Memory B cell (primary cell): ENCODE data around the gene TOP3B.

Experiments used
- ATAC-seq: fragments of 150-1000 bp; cut with Tn5 transposase; 2 replicates; pipeline ENCODE4 v1.10.0; 2021; ENCODE audit warnings: low read depth, mild to moderate bottlenecking, moderate library complexity
- DNase-seq, 2 donors: peaks; one replicate each; pipeline ENCODE4 v3.0.0; 2022; ENCODE audit warnings: low spot score in 2 of 2
- H3K27ac Mint-ChIP-seq: one replicate; pipeline ENCODE4 v1.8.0; 2022; ENCODE audit warnings: mild to moderate bottlenecking, moderate library complexity, mixed read lengths
- H3K27me3 Mint-ChIP-seq: one replicate; pipeline ENCODE4 v1.8.0; 2022; ENCODE audit warnings: mixed read lengths
- H3K36me3 Mint-ChIP-seq: one replicate; pipeline ENCODE4 v1.8.0; 2022; ENCODE audit warnings: mild to moderate bottlenecking, mixed read lengths
- H3K4me1 Mint-ChIP-seq: one replicate; pipeline ENCODE4 v1.8.0; 2022; ENCODE audit warnings: mixed read lengths
- H3K4me3 Mint-ChIP-seq: one replicate; pipeline ENCODE4 v1.8.0; 2022; ENCODE audit warnings: mild to moderate bottlenecking, moderate library complexity, mixed read lengths
- H3K9me3 Mint-ChIP-seq: one replicate; pipeline ENCODE4 v1.8.0; 2022; ENCODE audit warnings: mixed read lengths

TOP3B gene

DNA sequence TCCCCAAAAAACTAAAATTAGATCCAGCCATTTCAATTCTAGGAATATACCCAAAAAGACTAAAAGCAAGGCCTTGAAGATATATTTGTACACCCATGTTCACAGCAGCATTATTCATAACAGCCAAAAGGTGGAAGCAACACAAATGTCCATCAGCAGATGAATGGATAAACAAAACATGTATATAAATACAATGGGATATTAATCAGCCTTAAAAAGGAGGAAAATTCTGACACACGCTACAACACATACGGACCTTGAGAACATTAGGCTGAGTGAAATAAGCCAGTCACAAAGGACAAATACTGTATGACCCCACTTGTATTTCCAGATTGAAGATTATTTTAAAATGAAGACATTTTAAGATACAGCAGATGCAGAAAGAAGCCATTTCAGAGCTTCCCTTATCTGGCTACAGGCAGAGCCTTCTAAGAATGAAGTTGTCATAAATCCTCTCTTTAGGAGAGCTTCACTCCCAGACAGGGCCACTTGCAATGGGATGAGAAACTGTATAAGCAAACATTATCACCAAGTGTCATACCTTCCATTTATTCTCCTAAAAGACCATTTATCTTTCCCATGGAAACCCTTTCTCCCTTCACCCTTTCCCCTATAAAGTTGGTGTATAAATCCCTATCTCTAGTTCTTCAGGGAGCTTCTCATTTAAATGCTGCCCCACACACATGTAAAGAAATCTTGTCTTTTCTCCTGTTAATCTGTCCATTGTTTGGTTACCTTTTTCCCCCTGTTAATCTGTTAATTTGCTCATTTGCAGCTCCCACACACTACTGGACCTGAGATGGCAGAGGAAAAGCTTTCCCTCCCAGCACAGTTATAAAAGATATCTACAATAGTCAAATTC lies 19.3 kb upstream of the TOP3B start:
- Mint-ChIP-seq H3K27ac (no peak overlapping the region), H3K4me1 (peaks cover 2% of the 10 kb centered on the region), H3K27me3 (no peaks in the 10 kb centered on the region), H3K9me3 (no peaks in the 10 kb centered on the region), H3K4me3 (no peak overlapping the region), H3K36me3 (no peaks in the 10 kb centered on the region)
- DNase-seq (no peak), ATAC-seq (no peak)

DNA sequence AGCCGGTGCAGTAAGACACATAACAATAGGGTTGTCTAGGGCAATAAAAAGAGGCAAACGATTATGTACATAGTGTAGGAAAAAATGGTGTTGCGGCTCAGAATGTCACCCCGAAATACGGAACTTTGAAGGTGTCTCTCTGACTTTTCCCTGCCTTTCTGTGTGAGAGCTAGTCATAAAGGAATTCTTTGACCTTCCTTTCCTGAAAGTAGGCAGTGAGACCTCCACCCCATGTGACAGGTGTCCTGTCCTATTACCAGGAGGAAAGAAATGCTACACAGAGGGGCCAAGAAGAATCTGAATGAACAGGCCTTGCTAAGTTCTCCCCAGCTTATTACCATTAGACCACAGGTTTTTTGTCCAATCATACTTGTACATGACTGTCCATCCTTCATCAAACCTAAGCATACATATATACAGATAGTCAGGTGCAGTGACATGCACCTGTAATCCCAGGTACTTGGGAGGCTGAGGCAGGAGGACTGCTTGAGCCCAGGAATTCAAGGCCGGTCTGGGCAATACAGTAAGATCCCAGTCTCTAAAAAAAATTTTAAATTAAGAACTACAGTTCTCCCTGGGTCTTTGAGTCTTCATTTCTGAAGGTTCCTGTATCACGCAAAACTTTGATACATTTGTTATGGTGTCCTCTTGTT lies 16.1 kb upstream of the TOP3B start:
- Mint-ChIP-seq H3K9me3 (no peaks in the 10 kb centered on the region), H3K27ac (no peak overlapping the region), H3K27me3 (no peaks in the 10 kb centered on the region), H3K36me3 (peaks cover 3% of the 10 kb centered on the region), H3K4me1 (no peaks in the 10 kb centered on the region), H3K4me3 (no peak overlapping the region)
- DNase-seq (no peak), ATAC-seq (no peak)

DNA sequence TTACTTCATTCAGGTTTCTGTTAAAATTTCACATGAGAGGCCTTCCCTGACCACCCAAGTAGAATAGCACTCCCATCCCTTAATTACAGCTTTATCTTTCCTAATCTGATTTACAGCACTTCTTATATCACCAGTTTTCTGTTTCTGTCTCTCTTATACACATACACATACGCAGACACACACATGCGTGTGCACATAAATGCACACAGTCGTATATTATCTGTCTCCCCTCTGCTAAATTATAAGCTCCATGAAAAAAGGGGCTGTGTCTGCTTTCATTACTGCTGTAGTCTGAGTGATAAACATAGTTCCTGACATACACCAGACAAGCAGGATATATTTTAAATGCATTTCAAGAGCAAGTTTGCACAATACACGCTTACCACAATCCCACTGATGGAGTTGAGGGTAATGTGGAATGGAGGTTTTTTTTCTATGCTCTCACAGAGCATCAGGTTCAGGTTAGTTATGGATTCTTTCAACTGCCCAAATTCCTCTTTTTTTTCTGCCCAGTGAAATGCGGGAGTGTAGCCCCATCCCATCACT lies 13.7 kb upstream of the TOP3B start:
- no peak for ATAC-seq
- H3K27ac Mint-ChIP-seq, result no peak overlapping the region
- no peaks in the 10 kb centered on the region for H3K9me3 Mint-ChIP-seq
- H3K27me3 Mint-ChIP-seq, result no peaks in the 10 kb centered on the region
- peaks cover 3% of the 10 kb centered on the region for H3K36me3 Mint-ChIP-seq
- DNase-seq, result no peak
- H3K4me3 Mint-ChIP-seq, result no peak overlapping the region
- no peaks in the 10 kb centered on the region for H3K4me1 Mint-ChIP-seq

DNA sequence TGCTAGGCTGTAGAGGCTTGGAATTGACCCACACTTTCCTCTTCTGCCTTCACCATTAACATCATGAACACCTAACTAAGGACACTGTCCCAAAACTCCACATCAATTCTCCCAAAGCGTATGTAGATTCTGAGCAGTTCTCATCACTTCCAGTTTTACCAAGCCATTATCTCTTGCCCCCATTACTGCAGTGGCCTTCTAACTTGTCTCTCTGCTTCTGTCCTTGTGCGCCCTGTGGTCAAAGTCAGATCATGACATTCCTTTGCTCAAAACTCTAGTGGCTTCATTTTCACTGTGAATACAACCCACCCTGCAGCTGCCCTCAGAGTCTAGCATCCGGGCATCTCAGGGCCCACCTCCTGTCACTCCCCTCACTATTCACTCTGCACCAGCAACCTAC lies 13.1 kb upstream of the TOP3B start:
- ATAC-seq, result no peak
- H3K27ac Mint-ChIP-seq, result no peak overlapping the region
- H3K4me3 Mint-ChIP-seq, result no peak overlapping the region
- H3K9me3 Mint-ChIP-seq, result no peaks in the 10 kb centered on the region
- peaks cover 5% of the 10 kb centered on the region for H3K36me3 Mint-ChIP-seq
- no peaks in the 10 kb centered on the region for H3K4me1 Mint-ChIP-seq
- DNase-seq, result no peak
- H3K27me3 Mint-ChIP-seq, result no peaks in the 10 kb centered on the region

DNA sequence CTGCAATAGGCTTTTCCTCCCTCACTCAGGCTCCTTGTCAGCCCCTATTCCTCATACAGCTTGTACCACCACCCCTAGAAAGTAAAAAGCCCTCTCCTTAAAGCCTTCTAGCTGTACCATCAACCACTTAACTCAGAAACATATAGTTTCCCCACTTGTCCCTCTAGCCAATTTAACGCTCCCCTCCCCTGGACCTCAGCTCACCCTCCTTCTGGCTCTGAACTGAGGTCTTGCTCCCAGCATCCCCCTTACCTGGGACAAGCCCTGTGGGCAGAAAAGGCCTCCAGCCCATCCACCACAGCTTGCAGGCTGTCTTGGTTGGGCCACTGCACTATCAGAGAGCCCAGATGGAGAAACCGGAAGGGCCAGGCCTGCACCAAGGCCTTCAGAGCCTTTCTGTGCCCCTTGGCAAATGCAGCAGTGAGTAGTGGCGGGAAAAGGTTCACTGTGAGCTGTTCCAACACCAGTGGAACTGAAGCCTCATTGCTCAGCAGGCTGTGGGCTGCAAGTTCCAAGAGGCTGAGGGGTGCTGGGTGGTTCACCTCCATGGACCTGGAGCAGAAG lies 12.4 kb upstream of the TOP3B start:
- Mint-ChIP-seq H3K36me3 (peaks cover 7% of the 10 kb centered on the region), H3K9me3 (no peaks in the 10 kb centered on the region), H3K4me3 (no peak overlapping the region), H3K27me3 (no peaks in the 10 kb centered on the region), H3K27ac (no peak overlapping the region), H3K4me1 (no peaks in the 10 kb centered on the region)
- DNase-seq, result no peak
- no peak for ATAC-seq

DNA sequence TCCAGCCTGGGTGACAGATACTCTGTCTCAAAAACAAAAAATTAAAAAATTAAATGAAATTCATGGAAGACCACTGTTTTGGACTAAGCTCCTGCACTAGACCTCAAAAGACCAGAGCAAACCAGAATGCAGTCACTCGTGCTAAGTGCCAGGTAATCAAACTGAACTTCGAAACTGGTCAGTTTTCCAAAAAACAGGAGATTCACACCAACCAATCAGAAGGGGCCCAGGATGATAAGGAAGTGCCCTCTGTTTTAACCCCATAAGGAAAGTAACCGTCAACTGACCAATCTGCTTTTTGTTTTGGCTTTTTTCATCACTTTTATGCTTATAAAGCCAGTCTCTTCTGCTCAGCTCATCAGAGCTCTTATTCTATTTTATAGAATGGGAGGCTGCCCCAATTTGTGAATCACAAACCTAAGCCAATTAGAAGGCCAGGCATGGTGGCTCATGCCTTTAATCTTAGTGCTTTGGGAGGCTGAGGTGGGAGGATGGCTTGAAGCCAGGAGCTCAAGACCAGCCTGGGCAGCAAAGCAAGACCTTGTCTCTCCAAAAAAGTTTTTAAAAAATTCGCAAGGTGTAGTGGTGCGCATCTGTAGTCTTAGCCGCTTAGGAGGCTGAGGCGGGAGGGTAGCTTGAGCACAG lies 10.1 kb upstream of the TOP3B start:
- ATAC-seq (no peak), DNase-seq (no peak)
- Mint-ChIP-seq H3K9me3 (no peaks in the 10 kb centered on the region), H3K27me3 (no peaks in the 10 kb centered on the region), H3K27ac (no peak overlapping the region), H3K4me3 (no peak overlapping the region), H3K4me1 (no peaks in the 10 kb centered on the region), H3K36me3 (peaks cover 7% of the 10 kb centered on the region)

DNA sequence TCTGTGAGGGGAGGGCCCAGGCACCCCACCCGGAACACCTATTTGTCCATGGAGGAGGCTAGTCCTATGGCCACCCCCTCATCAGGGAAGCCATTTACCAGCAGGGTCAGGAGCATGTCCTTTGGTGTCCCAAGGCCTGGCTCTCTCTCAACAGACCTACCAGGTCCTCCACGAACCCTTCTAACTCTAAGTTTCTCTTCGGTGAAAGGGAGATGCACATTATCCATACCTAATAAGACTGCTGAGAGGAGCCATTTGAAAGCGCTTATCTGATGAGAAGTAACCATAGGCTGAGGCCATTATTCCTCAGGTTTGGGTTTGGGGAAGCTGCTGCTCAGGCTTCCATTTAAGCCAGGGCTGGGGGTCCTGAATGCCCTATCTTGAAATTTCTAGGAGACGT lies 9.2 kb upstream of the TOP3B start:
- Mint-ChIP-seq H3K9me3 (no peaks in the 10 kb centered on the region), H3K4me1 (no peaks in the 10 kb centered on the region), H3K27me3 (no peaks in the 10 kb centered on the region), H3K4me3 (no peak overlapping the region), H3K27ac (no peak overlapping the region), H3K36me3 (peaks cover 7% of the 10 kb centered on the region)
- DNase-seq (no peak), ATAC-seq (no peak)

DNA sequence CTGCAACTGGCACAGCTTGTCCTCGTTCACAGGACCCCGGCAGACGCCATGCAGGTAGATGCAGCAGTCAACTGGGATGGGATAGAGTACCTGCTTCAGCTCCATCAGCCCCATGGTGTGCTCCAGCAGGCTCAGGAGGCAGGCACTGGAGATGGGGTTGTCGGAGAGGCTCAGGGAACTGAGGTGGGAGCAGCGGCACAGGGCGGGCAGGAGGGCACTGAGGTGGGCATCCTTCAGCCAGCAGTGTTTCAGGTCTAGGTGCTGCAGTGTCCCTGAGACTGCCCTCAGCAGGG lies 8.7 kb upstream of the TOP3B start:
- Mint-ChIP-seq H3K36me3 (peaks cover 7% of the 10 kb centered on the region), H3K4me3 (no peak overlapping the region), H3K9me3 (no peaks in the 10 kb centered on the region), H3K4me1 (no peaks in the 10 kb centered on the region), H3K27me3 (no peaks in the 10 kb centered on the region), H3K27ac (no peak overlapping the region)
- DNase-seq (no peak), ATAC-seq (no peak)

DNA sequence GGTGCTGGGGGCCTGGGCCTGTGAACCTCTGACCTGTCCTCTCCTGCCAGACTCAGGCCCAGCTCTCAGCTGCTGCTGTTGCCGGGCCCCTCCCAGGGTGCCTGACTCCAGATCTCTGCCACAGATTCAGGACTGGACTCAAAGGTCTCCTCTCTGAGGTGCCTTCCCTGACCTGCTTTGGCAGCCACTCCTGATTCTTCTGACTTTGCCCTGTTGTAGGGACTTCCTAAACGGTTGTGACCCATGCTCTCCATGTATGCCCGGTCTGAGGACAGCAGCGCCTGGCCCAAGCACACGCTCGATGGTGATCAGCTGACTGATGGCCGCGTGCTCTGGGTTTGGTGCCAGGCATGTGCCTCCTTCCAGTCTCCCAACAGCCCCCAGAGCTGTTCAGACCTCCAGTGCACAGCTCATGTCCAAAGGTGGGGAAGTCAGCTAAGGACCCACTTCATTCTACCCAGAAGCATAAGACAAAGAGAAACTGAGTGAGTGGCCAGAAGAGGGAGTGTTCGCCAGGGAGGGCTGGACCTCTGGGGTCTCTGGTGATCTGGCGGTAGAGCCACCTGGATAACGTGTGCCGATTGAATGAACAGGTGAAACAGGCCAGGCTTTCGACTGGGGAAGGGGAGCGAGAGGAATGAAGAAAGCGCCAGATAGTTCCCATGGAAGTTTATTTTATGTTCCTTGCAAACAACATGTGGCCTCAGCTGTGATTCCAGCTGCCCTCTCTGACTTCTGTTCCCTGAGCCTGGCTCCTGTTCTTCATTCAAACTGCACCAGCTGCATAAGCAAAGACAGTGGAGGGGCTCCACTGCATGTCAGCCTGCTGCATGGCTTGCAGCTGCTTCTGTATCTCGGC lies 8.1 kb upstream of the TOP3B start:
- Mint-ChIP-seq H3K4me3 (no peak overlapping the region), H3K27me3 (no peaks in the 10 kb centered on the region), H3K36me3 (peaks cover 7% of the 10 kb centered on the region), H3K9me3 (no peaks in the 10 kb centered on the region), H3K27ac (no peak overlapping the region), H3K4me1 (no peaks in the 10 kb centered on the region)
- ATAC-seq (no peak), DNase-seq (no peak)

DNA sequence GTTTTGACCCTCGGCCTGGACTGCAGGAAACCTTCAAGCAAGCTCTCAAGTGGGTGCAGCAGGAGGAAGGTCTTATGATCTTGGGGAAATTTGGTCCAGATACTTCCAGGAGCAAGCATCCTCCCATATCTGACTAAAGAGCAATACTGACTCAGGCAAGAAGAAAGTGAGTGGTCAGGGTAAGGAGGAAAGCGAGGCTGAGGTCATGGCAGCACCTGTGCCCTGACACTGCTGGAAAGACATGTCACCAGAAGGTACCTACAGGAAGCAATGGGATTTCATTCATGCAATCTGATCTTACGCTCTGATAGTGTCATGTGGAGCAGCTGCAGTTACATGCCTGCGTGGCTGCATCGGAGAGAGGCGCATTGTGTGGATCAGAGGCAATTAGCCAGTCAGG lies 6.5 kb upstream of the TOP3B start:
- DNase-seq, result no peak
- Mint-ChIP-seq H3K27ac (no peak overlapping the region), H3K27me3 (no peaks in the 10 kb centered on the region), H3K4me3 (no peak overlapping the region), H3K36me3 (peaks cover 7% of the 10 kb centered on the region), H3K9me3 (no peaks in the 10 kb centered on the region), H3K4me1 (peaks cover 3% of the 10 kb centered on the region)
- no peak for ATAC-seq

DNA sequence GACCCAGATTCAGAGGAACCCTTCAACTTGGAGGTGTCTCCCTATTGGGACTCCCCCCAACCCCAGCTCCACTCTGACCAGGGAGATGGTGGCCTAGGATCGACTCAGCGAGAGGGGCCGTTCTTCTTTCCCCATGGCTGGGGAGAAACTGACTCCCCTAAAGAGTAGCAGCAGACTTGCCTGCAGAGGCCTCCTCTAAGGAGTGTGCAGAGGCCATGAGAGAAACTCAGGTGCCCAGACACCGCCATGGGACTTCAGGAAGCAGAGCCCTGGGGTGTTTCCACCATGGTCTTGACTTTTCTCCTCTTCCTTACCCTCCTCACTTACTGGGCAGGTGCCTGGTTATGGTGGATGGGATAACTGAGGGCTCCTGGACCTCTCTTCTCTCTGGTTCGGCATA lies 2.6 kb upstream of the TOP3B start:
- ATAC-seq (no peak), DNase-seq (no peak)
- H3K27me3 Mint-ChIP-seq, result no peaks in the 10 kb centered on the region
- peaks cover 13% of the 10 kb centered on the region for H3K4me1 Mint-ChIP-seq
- H3K4me3 Mint-ChIP-seq, result no peak overlapping the region
- no peak overlapping the region for H3K27ac Mint-ChIP-seq
- no peaks in the 10 kb centered on the region for H3K9me3 Mint-ChIP-seq
- H3K36me3 Mint-ChIP-seq, result no peaks in the 10 kb centered on the region

DNA sequence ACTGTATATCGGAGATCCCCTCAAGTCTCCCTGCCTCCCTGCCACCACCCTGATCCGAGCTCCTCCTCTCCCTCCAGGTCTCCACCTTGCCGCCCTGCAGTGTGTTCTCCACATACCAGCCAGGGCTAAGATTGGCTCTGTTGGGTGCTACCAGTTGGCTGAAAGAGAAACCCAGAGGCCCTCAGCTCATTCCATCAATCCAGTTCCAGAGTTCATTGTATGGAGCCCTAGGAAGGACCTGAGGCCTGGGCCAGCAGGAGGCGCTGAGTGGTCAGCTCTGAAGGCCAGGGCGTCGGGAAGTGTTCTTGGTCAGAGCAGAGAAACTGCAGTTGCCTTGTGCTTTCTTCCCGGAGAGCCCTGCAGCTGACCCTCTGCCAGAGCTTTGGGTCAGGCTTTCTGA lies 2.2 kb upstream of the TOP3B start:
- no peak for ATAC-seq
- DNase-seq, result no peak
- peaks cover 13% of the 10 kb centered on the region for H3K4me1 Mint-ChIP-seq

DNA sequence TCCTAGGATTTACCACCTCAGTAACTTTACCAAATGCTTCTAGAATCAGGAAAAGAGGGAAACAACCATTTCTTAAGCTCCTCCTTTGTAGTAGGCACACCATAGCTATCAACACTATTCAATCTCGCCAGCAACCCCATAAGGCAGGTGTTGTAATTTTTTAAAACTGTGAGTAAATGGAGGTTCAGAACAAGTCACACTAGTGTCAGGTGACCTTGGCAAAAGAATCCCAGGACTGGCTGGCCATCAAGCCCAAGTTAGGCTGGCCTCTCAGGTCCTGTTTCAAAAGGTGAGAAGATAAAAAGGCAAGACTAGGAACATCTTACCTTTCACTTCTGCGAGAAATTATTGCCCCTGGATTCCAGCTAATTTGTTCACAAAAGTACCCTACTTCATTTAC lies 713 bp downstream of the TOP3B start:
- peak overlapping the region; percentile 90 for H3K4me3 Mint-ChIP-seq
- no peak for ATAC-seq
- H3K36me3 Mint-ChIP-seq, result peaks cover 8% of the 10 kb centered on the region
- no peaks in the 10 kb centered on the region for H3K27me3 Mint-ChIP-seq
- H3K4me1 Mint-ChIP-seq, result peaks cover 32% of the 10 kb centered on the region
- peak overlapping the region; percentile 85 for H3K27ac Mint-ChIP-seq
- H3K9me3 Mint-ChIP-seq, result no peaks in the 10 kb centered on the region
- no peak for DNase-seq

More for the DNA sequence above, 2.2 kb upstream of the TOP3B start:
- H3K36me3 Mint-ChIP-seq, result no peaks in the 10 kb centered on the region
- no peaks in the 10 kb centered on the region for H3K27me3 Mint-ChIP-seq
- no peak overlapping the region for H3K27ac Mint-ChIP-seq
- no peaks in the 10 kb centered on the region for H3K9me3 Mint-ChIP-seq
- H3K4me3 Mint-ChIP-seq, result peak overlapping the region; percentile 47
